Stromal cell of bone marrow (primary cell): ENCODE results near the gene ZBTB25.
"Not testable (repeated sequence)": the region's sequence is repeated elsewhere in the genome, so short reads cannot be mapped to it uniquely, and the experiment has no call there.

ENCODE experiments used
- DNase-seq: peaks from one replicate; pipeline ENCODE4 v3.0.0-alpha.2; 2012; ENCODE audit warnings: low read depth

ZBTB25 gene, protein sequence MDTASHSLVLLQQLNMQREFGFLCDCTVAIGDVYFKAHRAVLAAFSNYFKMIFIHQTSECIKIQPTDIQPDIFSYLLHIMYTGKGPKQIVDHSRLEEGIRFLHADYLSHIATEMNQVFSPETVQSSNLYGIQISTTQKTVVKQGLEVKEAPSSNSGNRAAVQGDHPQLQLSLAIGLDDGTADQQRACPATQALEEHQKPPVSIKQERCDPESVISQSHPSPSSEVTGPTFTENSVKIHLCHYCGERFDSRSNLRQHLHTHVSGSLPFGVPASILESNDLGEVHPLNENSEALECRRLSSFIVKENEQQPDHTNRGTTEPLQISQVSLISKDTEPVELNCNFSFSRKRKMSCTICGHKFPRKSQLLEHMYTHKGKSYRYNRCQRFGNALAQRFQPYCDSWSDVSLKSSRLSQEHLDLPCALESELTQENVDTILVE

DNA sequence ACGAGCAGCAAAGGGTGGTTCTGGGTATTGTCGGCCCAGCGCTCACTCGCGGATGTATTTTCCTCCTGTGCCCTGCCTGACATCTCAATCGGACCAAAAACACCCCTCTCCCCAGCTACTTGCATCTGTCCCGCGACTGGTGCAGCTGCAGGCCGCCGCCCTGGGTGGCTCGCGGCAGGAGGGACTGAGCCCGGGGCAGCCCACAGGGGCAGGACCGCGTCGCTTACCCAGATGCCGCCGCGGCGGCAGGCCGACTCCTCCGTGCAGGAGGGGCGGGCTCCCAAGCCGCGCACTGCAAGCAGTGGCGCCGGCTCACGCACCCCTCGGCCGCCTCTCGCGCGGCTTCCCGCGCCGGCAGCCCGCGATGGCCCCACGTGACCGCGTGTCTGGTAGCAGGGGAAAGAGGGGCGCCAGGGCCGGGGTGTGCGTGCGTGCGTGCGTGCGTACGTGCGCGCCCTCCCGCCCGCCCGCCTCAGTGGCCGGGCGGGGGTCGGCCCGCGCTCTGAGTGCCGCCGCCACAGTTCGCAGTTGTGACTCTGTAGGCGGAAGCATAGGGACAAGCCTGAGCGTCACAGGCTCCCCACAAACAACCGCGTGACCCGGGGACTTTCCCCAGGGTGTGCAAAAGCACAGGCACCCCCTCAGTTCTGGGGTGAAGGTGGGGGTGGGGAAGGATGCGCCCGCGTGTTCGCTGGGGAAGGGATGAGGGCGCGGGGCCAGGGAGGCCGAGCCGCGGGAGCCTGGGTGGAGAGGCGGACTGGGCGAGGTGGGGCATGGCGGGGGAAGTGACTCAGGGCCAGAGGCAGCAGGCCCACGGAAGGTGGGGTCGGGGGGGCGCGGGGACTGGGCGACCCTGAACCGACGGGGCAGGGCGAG lies at the start of gene ZBTB25:
TSS of gene ZBTB25 (minus strand) at position 405 of the 876 bp plus-strand sequence. CDS start 13,305 bp downstream, outside the sequence.
- peak; percentile 87 for DNase-seq

DNA sequence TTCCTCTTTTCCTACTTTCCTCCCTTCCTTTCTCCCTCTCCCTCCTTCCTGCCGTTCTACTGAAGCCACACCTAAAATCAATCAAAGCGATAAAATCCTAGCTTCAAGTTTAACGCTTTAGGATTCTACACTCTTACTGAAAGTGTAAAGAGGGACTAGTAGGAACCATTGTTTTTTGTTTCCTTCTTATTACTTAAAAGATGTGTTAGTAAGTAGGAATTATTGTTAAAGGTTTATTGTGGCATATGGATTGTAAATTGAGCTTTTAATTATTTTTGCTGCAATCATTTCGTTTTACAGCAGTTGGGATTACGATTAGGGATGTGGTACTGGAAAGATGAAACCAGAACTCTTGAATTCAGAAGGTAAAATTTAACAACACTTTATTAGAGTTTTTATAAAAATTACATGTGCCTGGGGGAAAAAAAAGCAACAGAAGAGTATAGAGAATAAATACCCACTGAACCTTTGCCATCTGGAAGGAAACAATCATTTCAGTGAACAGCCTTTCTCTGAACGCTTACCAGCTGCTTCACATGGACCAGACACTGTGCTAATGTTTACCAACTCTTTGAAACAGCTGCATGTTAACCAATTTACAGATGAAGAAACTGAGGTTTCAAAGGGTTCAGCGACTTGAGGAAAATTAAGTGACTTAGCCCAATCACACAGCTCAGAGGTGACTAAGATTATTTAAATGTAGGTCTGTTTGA lies 47.1 kb upstream of the ZBTB25 start:
- no peak for DNase-seq

DNA sequence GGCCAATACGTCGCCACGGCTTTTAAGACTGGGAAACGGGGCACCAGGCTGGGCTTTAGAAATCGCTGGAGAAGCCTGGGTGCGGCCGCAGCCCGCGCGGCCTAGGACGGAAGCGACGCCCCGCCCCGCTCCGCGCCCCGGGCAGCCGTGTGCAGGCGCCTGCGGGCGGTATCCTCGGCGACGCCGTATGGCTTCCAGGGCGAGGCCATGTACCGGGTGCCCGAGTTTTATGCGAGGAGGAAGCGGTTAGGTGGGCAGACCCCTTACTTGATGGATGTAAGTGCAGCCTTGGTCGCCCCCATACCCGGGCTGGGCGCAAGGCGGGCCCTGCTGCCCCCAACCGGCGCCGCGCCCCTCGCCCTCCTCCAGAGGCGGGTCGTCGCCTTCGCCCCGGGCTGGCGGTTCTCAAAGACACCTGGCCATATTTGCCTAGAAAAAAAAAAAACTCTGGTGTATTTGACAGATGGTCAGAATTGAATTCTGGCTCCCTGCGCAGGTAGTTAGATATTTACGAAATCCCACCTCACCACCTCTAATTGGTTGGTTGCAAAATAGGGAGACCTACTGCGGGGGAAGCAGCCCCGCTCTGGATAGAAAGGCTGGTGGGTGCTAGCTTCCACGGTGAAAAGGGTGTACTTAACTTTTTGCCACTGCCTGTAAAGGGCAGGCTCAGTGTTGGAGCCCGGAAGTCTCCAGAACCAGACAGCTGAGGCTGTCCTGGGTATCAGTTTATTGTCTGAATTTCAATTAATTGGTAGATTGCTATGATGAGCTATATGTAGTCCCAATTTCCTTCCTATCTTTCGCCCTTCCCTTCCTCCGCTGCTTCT lies 46.4 kb upstream of the ZBTB25 start, which contains the start of gene PPP1R36:
TSS of gene PPP1R36 (plus strand) at position 171 of the 830 bp plus-strand sequence. CDS start at position 208, 37 bp downstream.
- no peak for DNase-seq

DNA sequence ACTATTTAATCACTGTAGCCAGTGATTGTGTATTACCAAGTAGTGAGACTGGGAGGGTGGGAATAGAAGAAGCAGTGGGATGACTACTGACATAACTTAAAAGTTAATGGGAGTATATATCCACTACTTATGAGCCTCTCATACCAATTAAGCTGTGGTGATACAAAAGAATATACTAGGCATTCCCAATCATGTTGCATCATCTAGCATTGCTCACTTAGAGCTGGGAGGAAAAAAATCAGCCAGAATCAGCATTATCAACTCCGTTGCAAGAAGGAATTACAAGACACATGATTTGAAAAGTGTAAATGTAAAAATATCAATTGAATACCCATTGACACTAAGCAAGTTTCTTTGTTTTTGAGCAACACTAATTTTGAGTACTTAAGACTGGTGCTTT lies 45.4 kb upstream of the ZBTB25 start:
- no peak for DNase-seq

DNA sequence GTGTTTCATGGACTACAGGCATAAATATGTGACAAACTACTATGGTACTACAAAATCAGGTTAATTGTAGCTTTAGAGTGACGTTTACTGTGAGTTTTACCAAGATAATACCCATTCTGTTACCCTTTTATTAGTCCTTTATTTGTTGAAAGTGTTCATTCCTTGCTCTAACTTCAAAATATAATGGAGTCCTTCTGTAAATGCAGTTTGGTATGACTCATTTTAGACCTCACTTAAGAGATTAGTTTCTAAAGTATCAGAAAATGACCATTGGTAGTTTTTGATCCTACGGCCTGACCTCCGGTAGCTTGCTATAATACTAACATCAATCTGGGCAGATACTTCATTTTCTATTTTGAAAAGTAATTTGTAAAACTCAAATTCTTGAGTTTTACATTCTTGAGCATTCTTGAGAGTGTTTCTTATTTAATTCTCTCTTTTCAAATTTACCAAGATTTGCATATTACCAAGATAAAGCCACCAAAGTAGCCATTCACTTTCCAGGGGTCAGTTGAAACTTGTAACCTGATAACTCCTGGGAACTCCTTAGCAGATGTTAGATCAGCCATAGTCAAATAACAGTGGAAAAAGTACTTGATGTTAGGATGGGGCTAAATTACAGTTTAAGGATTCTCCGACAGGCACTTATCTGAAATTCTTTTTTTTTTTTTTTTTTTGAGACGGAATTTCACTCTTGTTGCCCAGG lies 41.1 kb upstream of the ZBTB25 start:
- DNase-seq: no peak

DNA sequence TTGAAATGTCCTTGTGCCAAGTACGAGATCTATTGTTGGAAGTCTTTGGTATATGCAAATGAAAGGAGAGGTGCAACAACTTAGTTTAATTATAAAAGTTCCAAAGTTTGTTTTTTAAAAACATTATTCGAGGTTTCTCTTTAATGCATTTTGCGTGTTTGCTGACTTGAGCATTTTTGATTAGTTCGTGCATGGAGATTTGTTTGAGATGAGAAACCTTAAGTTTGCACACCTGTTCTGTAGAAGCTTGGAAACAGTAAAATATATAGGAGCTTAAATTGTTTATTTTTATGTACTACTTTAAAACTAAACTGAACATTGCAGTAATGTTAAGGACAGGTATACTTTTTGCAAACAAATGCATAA lies 39.2 kb upstream of the ZBTB25 start:
- DNase-seq: no peak

DNA sequence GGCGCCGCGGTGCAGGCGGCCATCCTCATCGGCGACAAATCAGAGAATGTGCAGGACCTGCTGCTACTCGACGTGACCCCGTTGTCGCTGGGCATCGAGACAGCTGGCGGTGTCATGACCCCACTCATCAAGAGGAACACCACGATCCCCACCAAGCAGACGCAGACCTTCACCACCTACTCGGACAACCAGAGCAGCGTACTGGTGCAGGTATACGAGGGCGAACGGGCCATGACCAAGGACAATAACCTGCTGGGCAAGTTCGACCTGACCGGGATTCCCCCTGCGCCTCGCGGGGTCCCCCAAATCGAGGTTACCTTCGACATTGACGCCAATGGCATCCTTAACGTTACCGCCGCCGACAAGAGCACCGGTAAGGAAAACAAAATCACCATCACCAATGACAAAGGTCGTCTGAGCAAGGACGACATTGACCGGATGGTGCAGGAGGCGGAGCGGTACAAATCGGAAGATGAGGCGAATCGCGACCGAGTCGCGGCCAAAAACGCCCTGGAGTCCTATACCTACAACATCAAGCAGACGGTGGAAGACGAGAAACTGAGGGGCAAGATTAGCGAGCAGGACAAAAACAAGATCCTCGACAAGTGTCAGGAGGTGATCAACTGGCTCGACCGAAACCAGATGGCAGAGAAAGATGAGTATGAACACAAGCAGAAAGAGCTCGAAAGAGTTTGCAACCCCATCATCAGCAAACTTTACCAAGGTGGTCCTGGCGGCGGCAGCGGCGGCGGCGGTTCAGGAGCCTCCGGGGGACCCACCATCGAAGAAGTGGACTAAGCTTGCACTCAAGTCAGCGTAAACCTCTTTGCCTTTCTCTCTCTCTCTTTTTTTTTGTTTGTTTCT lies 38.6 kb upstream of the ZBTB25 start:
- DNase-seq: no peak

DNA sequence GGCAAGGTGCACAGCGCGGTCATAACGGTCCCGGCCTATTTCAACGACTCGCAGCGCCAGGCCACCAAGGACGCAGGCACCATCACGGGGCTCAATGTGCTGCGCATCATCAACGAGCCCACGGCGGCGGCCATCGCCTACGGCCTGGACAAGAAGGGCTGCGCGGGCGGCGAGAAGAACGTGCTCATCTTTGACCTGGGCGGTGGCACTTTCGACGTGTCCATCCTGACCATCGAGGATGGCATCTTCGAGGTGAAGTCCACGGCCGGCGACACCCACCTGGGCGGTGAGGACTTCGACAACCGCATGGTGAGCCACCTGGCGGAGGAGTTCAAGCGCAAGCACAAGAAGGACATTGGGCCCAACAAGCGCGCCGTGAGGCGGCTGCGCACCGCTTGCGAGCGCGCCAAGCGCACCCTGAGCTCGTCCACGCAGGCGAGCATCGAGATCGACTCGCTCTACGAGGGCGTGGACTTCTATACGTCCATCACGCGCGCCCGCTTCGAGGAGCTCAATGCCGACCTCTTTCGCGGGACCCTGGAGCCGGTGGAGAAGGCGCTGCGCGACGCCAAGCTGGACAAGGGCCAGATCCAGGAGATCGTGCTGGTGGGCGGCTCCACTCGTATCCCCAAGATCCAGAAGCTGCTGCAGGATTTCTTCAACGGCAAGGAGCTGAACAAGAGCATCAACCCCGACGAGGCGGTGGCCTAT lies 37.8 kb upstream of the ZBTB25 start:
- DNase-seq: no peak

DNA sequence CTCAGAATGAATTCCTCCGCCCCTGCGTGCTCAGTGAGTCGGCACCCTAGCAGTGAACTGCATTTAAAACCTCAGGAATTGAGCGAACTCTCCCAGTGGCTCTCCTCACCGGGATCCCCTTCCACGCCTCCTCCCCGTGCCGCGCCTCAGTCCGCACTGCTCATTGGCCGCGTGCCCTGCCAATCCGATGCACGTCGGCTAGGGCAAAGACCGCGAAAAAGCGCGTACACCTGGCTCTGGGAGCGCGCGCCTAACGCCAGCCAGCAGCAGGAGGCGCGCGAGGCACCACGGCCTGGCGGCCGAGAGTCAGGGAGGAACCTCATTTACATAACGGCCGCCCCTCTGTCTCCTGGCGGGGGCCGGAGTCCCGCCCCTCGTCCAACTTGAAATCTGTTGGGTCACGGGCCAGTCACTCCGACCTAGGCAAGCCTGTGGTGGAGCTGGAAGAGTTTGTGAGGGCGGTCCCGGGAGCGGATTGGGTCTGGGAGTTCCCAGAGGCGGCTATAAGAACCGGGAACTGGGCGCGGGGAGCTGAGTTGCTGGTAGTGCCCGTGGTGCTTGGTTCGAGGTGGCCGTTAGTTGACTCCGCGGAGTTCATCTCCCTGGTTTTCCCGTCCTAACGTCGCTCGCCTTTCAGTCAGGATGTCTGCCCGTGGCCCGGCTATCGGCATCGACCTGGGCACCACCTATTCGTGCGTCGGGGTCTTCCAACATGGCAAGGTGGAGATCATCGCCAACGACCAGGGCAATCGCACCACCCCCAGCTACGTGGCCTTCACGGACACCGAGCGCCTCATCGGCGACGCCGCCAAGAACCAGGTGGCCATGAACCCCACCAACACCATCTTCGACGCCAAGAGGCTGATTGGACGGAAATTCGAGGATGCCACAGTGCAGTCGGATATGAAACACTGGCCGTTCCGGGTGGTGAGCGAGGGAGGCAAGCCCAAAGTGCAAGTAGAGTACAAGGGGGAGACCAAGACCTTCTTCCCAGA lies 36.9 kb upstream of the ZBTB25 start, which contains the start of gene HSPA2:
TSS of gene HSPA2 (plus strand) at position 534 of the 995 bp plus-strand sequence. CDS start at position 643, 109 bp downstream.
- DNase-seq: peak; percentile 98

DNA sequence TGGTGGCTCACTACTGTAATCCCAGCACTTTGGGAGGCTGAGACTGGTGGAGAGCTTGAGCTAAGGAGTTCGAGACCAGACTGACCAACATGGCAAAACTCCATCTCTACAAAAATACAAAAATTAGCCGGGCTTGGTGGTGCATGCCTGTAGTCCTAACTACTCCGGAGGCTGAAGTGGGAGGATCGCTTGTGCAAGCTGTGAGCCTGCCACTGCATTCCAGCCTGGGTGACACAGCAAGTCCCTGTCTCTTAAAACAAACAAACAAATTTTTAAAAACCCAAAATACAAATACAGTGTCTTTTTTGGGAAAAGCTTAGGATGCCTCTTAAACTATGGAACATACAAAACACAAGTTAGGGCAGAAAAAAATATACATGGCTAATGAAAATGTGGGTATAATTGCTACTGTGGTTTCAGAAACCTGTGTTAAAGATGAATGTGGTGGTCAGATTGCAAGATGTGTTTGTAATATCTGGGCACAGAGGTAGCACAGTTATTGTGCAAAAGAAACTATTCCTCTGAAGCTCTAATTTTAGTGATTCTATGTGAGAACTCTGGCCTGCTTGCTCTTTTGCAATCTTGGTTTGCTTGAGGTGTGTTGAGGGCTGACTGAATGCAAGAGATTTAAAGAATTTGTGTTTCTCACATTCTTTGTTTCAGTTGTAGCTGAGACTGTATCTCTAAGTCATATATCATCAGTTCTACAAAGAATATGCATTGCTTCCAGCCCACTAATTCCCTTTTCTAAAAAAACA lies 33.0 kb upstream of the ZBTB25 start:
- DNase-seq: no peak

DNA sequence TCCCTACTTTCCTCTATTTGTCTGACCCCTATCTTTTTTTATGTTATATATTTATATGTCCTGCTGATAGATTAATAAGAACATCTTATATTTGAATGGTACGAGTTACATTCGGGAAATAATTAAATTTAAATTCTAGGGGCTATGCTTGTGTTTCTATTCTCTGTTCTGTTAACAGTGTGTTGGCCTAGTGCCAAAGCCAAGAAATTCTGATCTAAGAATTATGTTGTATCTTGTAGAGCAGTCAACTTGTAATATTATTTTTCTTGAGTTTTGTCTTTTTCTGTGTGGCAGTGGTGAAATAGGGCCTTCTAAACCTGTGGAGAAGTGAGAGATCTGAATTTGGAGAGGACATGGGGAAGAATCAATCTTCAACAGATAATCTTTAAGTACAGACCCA lies 27.9 kb upstream of the ZBTB25 start:
- no peak for DNase-seq

DNA sequence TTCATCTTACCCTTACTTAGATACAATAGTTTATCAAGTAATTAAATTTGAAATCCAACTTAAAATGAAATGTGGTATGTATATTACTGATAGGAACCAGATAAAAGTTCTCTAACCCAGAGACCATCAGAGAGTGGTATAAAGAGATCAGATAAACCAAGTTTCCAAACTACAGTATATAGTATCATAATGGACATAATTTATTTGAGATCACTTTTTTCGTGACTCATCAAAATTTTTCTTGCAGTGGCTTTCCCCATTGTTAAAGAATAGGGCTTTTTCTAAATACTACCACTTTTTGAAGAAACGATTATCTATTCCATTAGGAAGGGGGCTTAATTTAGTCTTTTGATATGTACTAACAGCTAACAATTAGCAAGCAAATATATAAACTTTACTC lies 21.7 kb upstream of the ZBTB25 start:
- no peak for DNase-seq

DNA sequence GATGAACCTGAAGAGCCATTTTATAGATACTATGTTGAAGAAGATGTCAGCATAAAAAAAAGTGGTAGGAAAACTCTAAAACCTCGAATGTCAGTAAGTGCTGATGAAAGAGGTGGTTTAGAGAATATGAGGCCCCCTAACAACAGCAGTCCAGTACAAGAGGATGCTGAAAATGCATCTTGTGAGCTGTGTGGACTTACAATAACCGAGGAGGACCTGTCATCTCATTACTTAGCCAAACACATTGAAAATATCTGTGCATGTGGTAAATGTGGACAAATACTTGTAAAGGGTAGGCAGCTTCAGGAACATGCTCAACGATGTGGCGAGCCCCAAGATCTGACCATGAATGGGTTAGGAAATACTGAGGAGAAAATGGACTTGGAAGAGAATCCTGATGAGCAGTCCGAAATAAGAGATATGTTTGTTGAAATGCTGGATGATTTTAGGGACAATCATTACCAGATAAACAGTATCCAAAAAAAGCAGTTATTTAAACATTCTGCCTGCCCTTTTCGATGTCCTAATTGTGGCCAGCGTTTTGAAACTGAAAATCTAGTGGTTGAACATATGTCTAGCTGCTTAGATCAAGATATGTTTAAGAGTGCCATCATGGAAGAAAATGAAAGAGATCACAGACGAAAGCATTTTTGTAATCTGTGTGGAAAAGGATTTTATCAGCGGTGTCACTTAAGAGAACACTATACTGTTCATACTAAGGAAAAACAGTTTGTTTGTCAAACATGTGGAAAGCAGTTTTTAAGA lies 19.1 kb upstream of the ZBTB25 start:
- no peak for DNase-seq

DNA sequence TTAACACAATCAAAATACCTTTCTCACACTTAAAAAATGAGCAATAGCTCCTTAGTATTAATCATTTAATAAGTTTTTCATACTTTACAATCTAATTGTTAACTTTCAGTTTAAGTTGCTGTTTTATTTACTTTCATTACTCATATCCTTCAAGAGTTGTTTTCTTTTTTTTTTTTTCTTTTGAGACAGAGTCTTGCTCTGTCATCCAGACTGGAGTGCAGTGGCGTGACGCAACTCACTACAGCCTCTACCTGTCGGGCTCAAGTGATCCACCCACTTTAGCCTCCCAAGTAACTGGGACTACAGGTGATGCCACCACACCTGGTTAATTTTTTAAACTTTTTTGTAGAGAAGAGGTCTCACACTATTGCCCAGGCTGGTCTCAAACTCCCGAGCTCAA lies 17.1 kb upstream of the ZBTB25 start:
- DNase-seq: no peak

DNA sequence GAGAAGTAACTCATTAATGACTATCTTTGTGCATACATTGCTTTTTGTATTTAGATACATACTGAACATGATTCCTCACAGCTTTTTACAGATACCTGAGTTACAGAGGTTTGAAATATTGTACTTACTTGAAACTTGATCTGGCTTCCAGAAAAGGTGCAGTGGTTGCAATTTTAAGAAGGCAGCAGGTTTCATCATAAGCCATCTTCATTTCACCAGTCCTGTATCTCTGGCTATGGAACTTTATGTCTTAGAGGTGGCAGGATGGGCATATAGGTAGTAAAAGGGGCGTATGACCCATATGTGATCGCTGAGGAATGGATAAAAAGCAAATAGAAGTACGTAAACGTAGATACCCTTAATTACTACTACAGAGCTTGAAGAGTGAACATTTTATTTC lies 14.6 kb upstream of the ZBTB25 start:
- no peak for DNase-seq

DNA sequence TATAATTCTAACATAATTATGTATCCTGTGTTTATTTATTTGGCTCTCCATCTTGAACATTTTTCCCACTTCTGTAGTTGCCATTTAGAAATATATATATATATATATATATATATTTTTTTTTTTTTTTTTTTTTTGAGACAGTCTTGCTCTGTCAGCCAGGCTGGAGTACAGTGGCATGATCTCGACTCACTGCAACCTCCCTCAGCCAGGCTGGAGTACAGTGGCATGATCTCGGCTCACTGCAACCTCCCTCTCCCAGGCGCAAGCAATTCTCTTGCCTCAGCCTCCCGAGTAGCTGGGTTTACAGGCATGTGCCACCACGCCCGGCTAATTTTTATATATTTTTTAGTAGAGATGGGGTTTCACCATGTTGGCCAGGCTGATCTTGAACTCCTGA lies 14.0 kb upstream of the ZBTB25 start:
- DNase-seq: not testable (repeated sequence)
